ENCODE results near the gene SAMSN1. TPM values are rescaled to one million over a fixed set of nuclear protein-coding genes. Genes with fewer than 3 reads are reported as not detected.

The SAMSN1 gene
- total RNA-seq, 1 donor from 2014 or later, result 1.0 TPM

- H3K36me3 ChIP-seq, result no peaks in the 10 kb centered on the region
- TF ChIP-seq, protein P1, sequence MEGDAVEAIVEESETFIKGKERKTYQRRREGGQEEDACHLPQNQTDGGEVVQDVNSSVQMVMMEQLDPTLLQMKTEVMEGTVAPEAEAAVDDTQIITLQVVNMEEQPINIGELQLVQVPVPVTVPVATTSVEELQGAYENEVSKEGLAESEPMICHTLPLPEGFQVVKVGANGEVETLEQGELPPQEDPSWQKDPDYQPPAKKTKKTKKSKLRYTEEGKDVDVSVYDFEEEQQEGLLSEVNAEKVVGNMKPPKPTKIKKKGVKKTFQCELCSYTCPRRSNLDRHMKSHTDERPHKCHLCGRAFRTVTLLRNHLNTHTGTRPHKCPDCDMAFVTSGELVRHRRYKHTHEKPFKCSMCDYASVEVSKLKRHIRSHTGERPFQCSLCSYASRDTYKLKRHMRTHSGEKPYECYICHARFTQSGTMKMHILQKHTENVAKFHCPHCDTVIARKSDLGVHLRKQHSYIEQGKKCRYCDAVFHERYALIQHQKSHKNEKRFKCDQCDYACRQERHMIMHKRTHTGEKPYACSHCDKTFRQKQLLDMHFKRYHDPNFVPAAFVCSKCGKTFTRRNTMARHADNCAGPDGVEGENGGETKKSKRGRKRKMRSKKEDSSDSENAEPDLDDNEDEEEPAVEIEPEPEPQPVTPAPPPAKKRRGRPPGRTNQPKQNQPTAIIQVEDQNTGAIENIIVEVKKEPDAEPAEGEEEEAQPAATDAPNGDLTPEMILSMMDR (IDR thresholded peaks at IDR 0.05; ENCODE audit: borderline replicate concordance), result no peak
- no peak overlapping the region for H3K27ac ChIP-seq (replicated peaks)
- no peak for DNase-seq
- H3K4me3 ChIP-seq, result no peak overlapping the region
- H3K27me3 ChIP-seq (ENCODE audit: low read depth), result no peaks in the 10 kb centered on the region
- H3K4me1 ChIP-seq, result no peaks in the 10 kb centered on the region
- intact Hi-C loops (cut with micrococcal nuclease), result no loop called here
- H3K9me3 ChIP-seq (replicated peaks), result peaks cover 12% of the 10 kb centered on the region
These were observed 16.8 kb upstream of the SAMSN1 start for GRCh38 chr21:14562959-14563358.

DNA sequence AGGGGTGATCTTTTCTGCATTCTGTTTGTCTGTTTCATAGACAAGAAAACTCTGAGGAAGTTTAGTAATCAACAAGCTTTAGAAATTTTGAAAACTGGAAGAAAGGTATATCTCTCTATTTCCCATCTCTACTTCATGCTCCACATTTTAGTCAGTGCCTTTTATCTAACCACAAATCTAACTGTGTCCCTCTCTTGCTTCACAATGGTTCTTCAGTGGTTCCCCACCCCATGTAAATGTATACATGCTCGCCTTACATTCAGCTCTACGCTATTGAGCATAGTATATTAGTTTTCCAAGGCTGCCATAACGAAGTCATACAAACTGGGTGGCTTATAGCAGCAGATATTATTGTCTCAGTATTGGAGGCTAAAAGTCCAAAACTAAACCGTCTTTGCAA is 14.4 kb upstream of the SAMSN1 start:
- TF ChIP-seq, protein P1 (IDR thresholded peaks at IDR 0.05; ENCODE audit: borderline replicate concordance), result no peak
- Histone ChIP-seq H3K27ac (replicated peaks) (no peak overlapping the region), H3K4me1 (no peaks in the 10 kb centered on the region), H3K27me3 (ENCODE audit: low read depth) (no peaks in the 10 kb centered on the region), H3K36me3 (no peaks in the 10 kb centered on the region), H3K9me3 (replicated peaks) (peaks cover 12% of the 10 kb centered on the region), H3K4me3 (no peak overlapping the region)
- DNase-seq, result no peak
- intact Hi-C loops (cut with micrococcal nuclease), result no loop called here

- no peaks in the 10 kb centered on the region for H3K36me3 ChIP-seq
- H3K4me1 ChIP-seq, result no peaks in the 10 kb centered on the region
- DNase-seq, result no peak
- intact Hi-C loops (cut with micrococcal nuclease), result no loop called here
- TF ChIP-seq, protein P1 (IDR thresholded peaks at IDR 0.05; ENCODE audit: borderline replicate concordance), result no peak
- H3K4me3 ChIP-seq, result no peak overlapping the region
- no peaks in the 10 kb centered on the region for H3K27me3 ChIP-seq (ENCODE audit: low read depth)
- peaks cover 12% of the 10 kb centered on the region for H3K9me3 ChIP-seq (replicated peaks)
- H3K27ac ChIP-seq (replicated peaks), result no peak overlapping the region
These were observed 14.0 kb upstream of the SAMSN1 start for GRCh38 chr21:14560139-14560538.

DNA sequence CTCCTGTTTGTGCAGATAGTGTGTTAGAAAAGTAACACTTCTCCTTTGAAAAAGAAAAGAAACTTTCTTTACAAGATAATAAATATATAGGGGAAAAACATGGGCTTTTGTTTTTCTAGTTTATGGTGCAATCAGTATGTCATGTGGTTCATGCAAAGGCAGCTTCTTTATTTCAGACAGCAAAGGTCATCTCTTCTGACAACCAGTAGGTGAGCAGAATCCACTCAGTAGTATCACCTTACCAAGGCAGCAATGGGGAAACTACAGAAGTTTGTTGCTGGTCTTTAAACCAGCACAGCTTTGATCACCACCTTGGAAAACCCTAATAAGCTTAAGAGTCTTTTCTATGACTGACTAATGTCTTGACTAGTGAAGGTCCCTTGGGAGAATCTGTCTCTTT is 13.0 kb upstream of the SAMSN1 start:
- H3K27ac ChIP-seq (replicated peaks), result no peak overlapping the region
- no peaks in the 10 kb centered on the region for H3K36me3 ChIP-seq
- no peak for DNase-seq
- H3K27me3 ChIP-seq (ENCODE audit: low read depth), result no peaks in the 10 kb centered on the region
- TF ChIP-seq, protein P1 (IDR thresholded peaks at IDR 0.05; ENCODE audit: borderline replicate concordance), result no peak
- intact Hi-C loops (cut with micrococcal nuclease), result no loop called here
- H3K4me3 ChIP-seq, result no peak overlapping the region
- peaks cover 12% of the 10 kb centered on the region for H3K9me3 ChIP-seq (replicated peaks)
- no peaks in the 10 kb centered on the region for H3K4me1 ChIP-seq

- Histone ChIP-seq H3K4me1 (no peaks in the 10 kb centered on the region), H3K27ac (replicated peaks) (no peak overlapping the region), H3K27me3 (ENCODE audit: low read depth) (no peaks in the 10 kb centered on the region), H3K9me3 (replicated peaks) (peaks cover 12% of the 10 kb centered on the region), H3K36me3 (no peaks in the 10 kb centered on the region), H3K4me3 (no peak overlapping the region)
- no peak for DNase-seq
- TF ChIP-seq, protein P1 (IDR thresholded peaks at IDR 0.05; ENCODE audit: borderline replicate concordance), result no peak
- intact Hi-C loops (cut with micrococcal nuclease), result no loop called here
These were observed 11.3 kb upstream of the SAMSN1 start for GRCh38 chr21:14557413-14557812.

- intact Hi-C loops (cut with micrococcal nuclease), result no loop called here
- TF ChIP-seq, protein P1 (IDR thresholded peaks at IDR 0.05; ENCODE audit: borderline replicate concordance), result no peak
These were observed 8.8 kb upstream of the SAMSN1 start for GRCh38 chr21:14554948-14555347.

More at GRCh38 chr21:14554948-14555347, 8.8 kb upstream of the SAMSN1 start:
- H3K4me1 ChIP-seq, result no peaks in the 10 kb centered on the region
- H3K4me3 ChIP-seq, result no peak overlapping the region
- H3K9me3 ChIP-seq (replicated peaks), result no peaks in the 10 kb centered on the region
- no peaks in the 10 kb centered on the region for H3K27me3 ChIP-seq (ENCODE audit: low read depth)
- no peaks in the 10 kb centered on the region for H3K36me3 ChIP-seq
- DNase-seq, result no peak
- H3K27ac ChIP-seq (replicated peaks), result no peak overlapping the region

Measured in left ventricle myocardium inferior (tissue), 1 donor.